Esophagus squamous epithelium (tissue), 5 donors: Measurements from ENCODE around the gene MYL3. TPM values are rescaled to one million over a fixed set of nuclear protein-coding genes. Genes with fewer than 3 reads are reported as not detected.

ENCODE experiments used
- DNase-seq: peaks from one replicate; lab custom pipeline; 2025; lab: John Stamatoyannopoulos, UW
- H3K27ac ChIP-seq, 4 donors: fragments of 200-600 bp; sonication (generic); one replicate each; pipeline ENCODE4 v1.5.1; 2016 to 2019; ENCODE audit warnings: mild to moderate bottlenecking in 1 of 4
- H3K27me3 ChIP-seq, 4 donors: fragments of 200-600 bp; sonication (generic); 1 replicate in 3 of 4; 2 replicates in 1 of 4; pipeline versions ENCODE4 v1.5.1 to v1.6.0; 2017 to 2021; ENCODE audit warnings: antibody characterized with exemption in 1 of 4
- H3K36me3 ChIP-seq, 3 donors: fragments of 200-600 bp; sonication (generic); one replicate each; pipeline ENCODE4 v1.5.1; 2016 to 2019
- H3K4me1 ChIP-seq, 3 donors: fragments of 200-600 bp; sonication (generic); one replicate each; pipeline ENCODE4 v1.5.1; 2017 to 2019
- H3K4me3 ChIP-seq, 4 donors: fragments of 200-600 bp; sonication (generic); 1 replicate in 3 of 4; 2 replicates in 1 of 4; pipeline ENCODE4 v1.5.1; 2016 to 2019; ENCODE audit warnings: mild to moderate bottlenecking in 2 of 4, moderate library complexity in 1 of 4
- H3K9me3 ChIP-seq, 3 donors: fragments of 200-600 bp; sonication (generic); one replicate each; pipeline ENCODE4 v1.5.1; 2016 to 2019
- CTCF ChIP-seq, 6 experiments: fragments of 450-650 bp in 4 of 6; fragments of 200-600 bp in 2 of 6; sonication (generic) in 2 of 6; IDR thresholded peaks; one replicate each; pipeline ENCODE4 v1.5.1; 2016 to 2019; ENCODE audit warnings: antibody characterized with exemption in 6 of 6, mild to moderate bottlenecking in 4 of 6, moderate library complexity in 4 of 6
- POLR2A ChIP-seq, 4 donors: fragments of 450-650 bp; IDR thresholded peaks; one replicate each; pipeline ENCODE4 v1.6.1; 2017; ENCODE audit warnings: antibody characterized with exemption in 4 of 4, mild to moderate bottlenecking in 4 of 4, moderate library complexity in 3 of 4
- WGBS, 2 donors: methylation state at CpG; one replicate each; pipeline ENCODE4 v1.1.5; 2018; 5-methylcytosine and 5-hydroxymethylcytosine counted together
- intact Hi-C: fragments of 100-400 bp; cut with DNase I; formaldehyde crosslinking; loops from one replicate; pipeline ENCODE4 v1.15.0; 2022
- total RNA-seq, 4 donors: library from RNA; depleted of rRNA; stranded (reverse); fragments of >200 nt; gene quantifications; one replicate each; pipeline ENCODE4 v1.1.0, GENCODE V29; 2016
- donor health status: DM: yes; HTN: yes; CAD: no.

The MYL3 gene
- total RNA-seq, 4 donors from 2014 or later = 0.38 to 1.1 TPM; not detected in 2

- no peaks in the 10 kb centered on the region for H3K9me3 ChIP-seq
- no peak overlapping the region for H3K27ac ChIP-seq
- DNase-seq = no peak
- H3K27me3 ChIP-seq = peaks cover 0 to 5% (median 0%) of the 10 kb centered on the region in 4 donors
- TF ChIP-seq POLR2A (IDR thresholded peaks at IDR 0.05) = no peak
- TF ChIP-seq CTCF (IDR thresholded peaks at IDR 0.05) = no peak
- H3K4me1 ChIP-seq = peaks cover 1 to 5% (median 2%) of the 10 kb centered on the region in 3 donors
- 73 to 84% methylated on average over 7 to 12 of the region's 13 CpGs for WGBS, 2 donors
- H3K36me3 ChIP-seq = no peaks in the 10 kb centered on the region
- intact Hi-C loops = no loop called here
- no peak overlapping the region for H3K4me3 ChIP-seq
These were observed 11.6 kb downstream of the MYL3 start for GRCh38 chr3:46851364-46852333.

- WGBS, 2 donors = 63% methylated on average over 1 of the region's 1 CpG; no CpG with 5 or more reads in 1 of the 2 donors
- intact Hi-C loops = no loop called here
- no peak for DNase-seq
These were observed 12.8 kb downstream of the MYL3 start for GRCh38 chr3:46850468-46850779.

GRCh38 chr3:46849686-46850467, 13.4 kb downstream of the MYL3 start:
- intact Hi-C loops = no loop called here
- 72 to 74% methylated on average over 2 to 4 of the region's 7 CpGs for WGBS, 2 donors
- Histone ChIP-seq H3K9me3 (no peaks in the 10 kb centered on the region), H3K27ac (no peak overlapping the region), H3K36me3 (no peaks in the 10 kb centered on the region), H3K27me3 (peaks cover 0 to 4% (median 0%) of the 10 kb centered on the region in 4 donors), H3K4me1 (peaks cover 12 to 23% (median 15%) of the 10 kb centered on the region in 3 donors), H3K4me3 (no peak overlapping the region)
- TF ChIP-seq POLR2A (IDR thresholded peaks at IDR 0.05) (no peak), CTCF (IDR thresholded peaks at IDR 0.05) (no peak)
- DNase-seq = no peak

More at GRCh38 chr3:46850468-46850779, 12.8 kb downstream of the MYL3 start:
- H3K27ac ChIP-seq = no peak overlapping the region
- H3K36me3 ChIP-seq = no peaks in the 10 kb centered on the region
- TF ChIP-seq POLR2A (IDR thresholded peaks at IDR 0.05) (no peak), CTCF (IDR thresholded peaks at IDR 0.05) (no peak)
- no peaks in the 10 kb centered on the region for H3K9me3 ChIP-seq
- H3K4me1 ChIP-seq = peaks cover 8 to 17% (median 11%) of the 10 kb centered on the region in 3 donors
- no peak overlapping the region for H3K4me3 ChIP-seq
- peaks cover 0 to 4% (median 0%) of the 10 kb centered on the region in 4 donors for H3K27me3 ChIP-seq

GRCh38 chr3:46849045-46849631, 14.1 kb downstream of the MYL3 start:
- Histone ChIP-seq H3K4me3 (no peak overlapping the region), H3K27ac (no peak overlapping the region), H3K4me1 (peaks cover 12 to 24% (median 15%) of the 10 kb centered on the region in 3 donors), H3K9me3 (no peaks in the 10 kb centered on the region), H3K36me3 (no peaks in the 10 kb centered on the region), H3K27me3 (peaks cover 0 to 4% (median 0%) of the 10 kb centered on the region in 4 donors)
- TF ChIP-seq POLR2A (IDR thresholded peaks at IDR 0.05) = no peak
- TF ChIP-seq CTCF (IDR thresholded peaks at IDR 0.05) = no peak
- 75 to 84% methylated on average over 2 to 6 of the region's 7 CpGs for WGBS, 2 donors
- intact Hi-C loops = no loop called here
- DNase-seq = no peak
